Measurements from ENCODE around the gene TMIGD2.

GRCh38 chr19:4278010-4278409 lies 24.2 kb downstream of the TMIGD2 start:
- no peak for TF ChIP-seq ZNF416 (CRISPR knock-in tag; IDR thresholded peaks at IDR 0.05)
- no peak for TF ChIP-seq CTCF (IDR thresholded peaks at IDR 0.05)
- no peak for TF ChIP-seq GABPB1 (CRISPR knock-in tag; IDR thresholded peaks at IDR 0.05)
- no peak for TF ChIP-seq ELF4 (CRISPR knock-in tag; IDR thresholded peaks at IDR 0.05; ENCODE audit: low read depth)
- TF ChIP-seq RORB (CRISPR knock-in tag; IDR thresholded peaks at IDR 0.05), result no peak
- no peak for TF ChIP-seq FOXJ3 (CRISPR knock-in tag; IDR thresholded peaks at IDR 0.05; ENCODE audit: borderline replicate concordance)
- no peak for TF ChIP-seq ATF2 (CRISPR knock-in tag; IDR thresholded peaks at IDR 0.05; ENCODE audit: borderline replicate concordance, low read depth)
